K562 (cell line): ENCODE results near the gene SHC1. TPM values are rescaled to one million over a fixed set of nuclear protein-coding genes. Genes with fewer than 3 reads are reported as not detected.
A peak's percentile ranks its signal among the peaks of the same experiment; 100 is the strongest.

ENCODE experiments used
- CCAR2 ChIP-seq: fragments of 200-400 bp; formaldehyde crosslinking; IDR thresholded peaks from 2 replicates; pipeline ENCODE4 v1.6.1; 2017; ENCODE audit warnings: mild to moderate bottlenecking, low read depth, low read length
- HDAC2 ChIP-seq: fragments of 450-650 bp; IDR thresholded peaks from 2 replicates; pipeline ENCODE4 v1.6.1; 2016; ENCODE audit warnings: mild to moderate bottlenecking
- HNRNPL ChIP-seq: fragments of 200-400 bp; formaldehyde crosslinking; IDR thresholded peaks from 2 replicates; pipeline ENCODE4 v1.6.1; 2017; ENCODE audit warnings: low read depth, mild to moderate bottlenecking, low read length
- MTF1 ChIP-seq: fragments of 250-450 bp; sonication (Bioruptor Pico); IDR thresholded peaks from 2 replicates; pipeline ENCODE4 v1.9.0; 2021; ENCODE audit warnings: moderate library complexity, mild to moderate bottlenecking, inconsistent platforms, borderline replicate concordance
- MYC ChIP-seq, 2 experiments: fragments of 250-450 bp in 1 of 2; sonication (Bioruptor Pico) in 1 of 2; IDR thresholded peaks; 2 replicates each; pipeline versions ENCODE4 v1.5.1 to v1.6.1; 2012 to 2021; ENCODE audit warnings: low read depth in 2 of 2, borderline replicate concordance in 1 of 2, improper control_type of control experiment in 1 of 2, low read length in 1 of 2, mild to moderate bottlenecking in 1 of 2, moderate library complexity in 1 of 2
- NR1H2 ChIP-seq: sonication (generic); formaldehyde crosslinking; IDR thresholded peaks from 2 replicates; pipeline ENCODE4 v1.4.0; 2020; ENCODE audit warnings: mild to moderate bottlenecking, missing genetic modification reagents
- RAD21 ChIP-seq, 2 experiments: fragments of 250-450 bp in 1 of 2; fragments of 450-650 bp in 1 of 2; sonication (Bioruptor Pico) in 1 of 2; formaldehyde crosslinking in 1 of 2; IDR thresholded peaks in 1 of 2; conservative IDR thresholded peaks in 1 of 2; 2 replicates each; pipeline versions ENCODE4 v1.4.0 to v1.8.0; 2020 to 2022; ENCODE audit warnings: mild to moderate bottlenecking in 2 of 2, moderate library complexity in 1 of 2
- SRSF3 ChIP-seq: fragments of 200-400 bp; formaldehyde crosslinking; IDR thresholded peaks from 2 replicates; pipeline ENCODE4 v1.6.1; 2016; ENCODE audit warnings: mild to moderate bottlenecking, low read length, moderate library complexity; ENCODE audit not compliant: insufficient read depth
- TRIM24 ChIP-seq, 2 experiments: fragments of 450-650 bp; IDR thresholded peaks; 2 replicates each; pipeline ENCODE4 v1.6.1; 2016
- XRCC4 ChIP-seq: IDR thresholded peaks from one replicate; pipeline ENCODE4 v1.6.1; 2011; ENCODE audit not compliant: insufficient read depth, insufficient read length; ENCODE audit errors: extremely low read depth
- YBX1 ChIP-seq: fragments of 450-650 bp; IDR thresholded peaks from 2 replicates; pipeline ENCODE4 v1.7.1; 2016; ENCODE audit warnings: mild to moderate bottlenecking
- ZNF133 ChIP-seq: fragments of 250-450 bp; sonication (Bioruptor Pico); IDR thresholded peaks from 2 replicates; pipeline ENCODE4 v1.4.0; 2020; ENCODE audit warnings: mild to moderate bottlenecking
- ZNF217 ChIP-seq: sonication (generic); formaldehyde crosslinking; IDR thresholded peaks from 2 replicates; pipeline ENCODE4 v1.8.0; 2022; ENCODE audit warnings: mild to moderate bottlenecking, missing genetic modification reagents
- ZNF766 ChIP-seq: fragments of 200-800 bp; sonication (Bioruptor generic); conservative IDR thresholded peaks from 2 replicates; pipeline ENCODE4 v1.6.1; 2016; ENCODE audit warnings: missing genetic modification characterization, missing compliant biosample characterization
- polyA plus RNA-seq, 8 experiments: library from polyadenylated mRNA; depleted of rRNA in 4 of 8; stranded (reverse) in 5 of 8; unstranded in 3 of 8; fragments of >200 nt; fragmentation: Nextera tagmentation in 2 of 8; fragmentation: Illumina TruSeq in 1 of 8; extraction: Ambion mirVana in 2 of 8; extraction: Trizol in 1 of 8; gene quantifications; 2 replicates each; pipeline versions ENCODE4 v1.2.1 to v1.2.3, GENCODE V29; 2011 to 2014; ENCODE audit warnings: inconsistent platforms in 1 of 8, missing spikeins in 1 of 8
- total RNA-seq, 7 experiments: library from RNA; depleted of rRNA in 6 of 7; stranded (reverse); fragments of >200 nt in 6 of 7; fragmentation: Illumina TruSeq in 2 of 7; extraction: Trizol in 2 of 7; gene quantifications; 2 replicates each; pipeline versions ENCODE4 v1.2.1 to v1.2.3, GENCODE V29; 2011 to 2021; ENCODE audit warnings: low replicate concordance in 1 of 7
- TF ChIP-seq, protein P1 (sequence below): IDR thresholded peaks from 2 replicates; pipeline ENCODE4 v1.6.1; 2011; ENCODE audit not compliant: insufficient read length; ENCODE audit errors: extremely low read depth
- TF ChIP-seq, protein P2 (sequence below): sonication (generic); formaldehyde crosslinking; IDR thresholded peaks from 2 replicates; pipeline ENCODE4 v1.8.0; 2022; ENCODE audit warnings: mild to moderate bottlenecking, missing genetic modification reagents
- TF ChIP-seq, protein P3 (sequence below): sonication (generic); formaldehyde crosslinking; IDR thresholded peaks from 2 replicates; pipeline ENCODE4 v1.8.1; 2023; ENCODE audit warnings: mild to moderate bottlenecking, missing genetic modification reagents, moderate library complexity
- TF ChIP-seq, protein P4 (sequence below): sonication (generic); formaldehyde crosslinking; IDR thresholded peaks from 2 replicates; pipeline ENCODE4 v1.8.1; 2023; ENCODE audit warnings: mild to moderate bottlenecking, missing genetic modification reagents

The SHC1 gene
- total and polyA plus RNA-seq, 9 of the 15 experiments (the other 6 are each of a cell fraction or from before 2014, with no cell fraction given) = 4.1 to 113 (median 51.9) TPM

DNA sequence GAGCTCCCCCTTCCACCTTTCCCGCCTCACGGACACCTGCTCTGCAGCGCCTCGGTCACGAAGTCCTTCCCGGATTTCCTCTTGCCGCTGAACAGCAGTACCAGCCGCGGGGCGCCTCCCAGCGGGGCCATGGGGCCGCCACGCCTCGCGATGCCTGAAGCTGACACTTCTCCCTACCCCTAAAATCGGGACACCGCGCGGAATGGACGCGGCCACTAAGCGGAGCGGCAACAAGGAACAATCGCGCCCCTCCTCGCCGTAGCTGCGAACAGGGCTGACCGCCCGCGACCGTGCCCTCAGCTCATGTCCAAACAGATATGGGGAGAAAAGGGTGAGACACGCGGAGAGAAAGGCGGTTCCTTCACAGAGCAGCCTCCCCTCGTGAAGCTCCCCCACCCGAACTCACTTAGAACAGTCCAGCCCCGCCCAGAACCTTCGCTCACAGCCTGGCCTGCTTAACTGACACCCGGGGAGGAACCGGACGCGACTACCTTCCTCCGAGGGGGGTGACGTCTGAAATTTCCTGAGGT, 33.9 kb downstream of the SHC1 start, which contains the start of gene PMVK (continued):
- TF ChIP-seq RAD21 (CRISPR knock-in tag; conservative IDR thresholded peaks at IDR 0.05 in 1 of 2, IDR thresholded peaks at IDR 0.05 in 1 of 2) = peak; percentile 52 to 75
- no peak for TF ChIP-seq HNRNPL
- TF ChIP-seq ZNF217 (CRISPR knock-in tag) = no peak
- TF ChIP-seq ZNF766 (CRISPR knock-in tag) = no peak
- no peak for TF ChIP-seq MTF1 (CRISPR knock-in tag)
- TF ChIP-seq, protein P1, sequence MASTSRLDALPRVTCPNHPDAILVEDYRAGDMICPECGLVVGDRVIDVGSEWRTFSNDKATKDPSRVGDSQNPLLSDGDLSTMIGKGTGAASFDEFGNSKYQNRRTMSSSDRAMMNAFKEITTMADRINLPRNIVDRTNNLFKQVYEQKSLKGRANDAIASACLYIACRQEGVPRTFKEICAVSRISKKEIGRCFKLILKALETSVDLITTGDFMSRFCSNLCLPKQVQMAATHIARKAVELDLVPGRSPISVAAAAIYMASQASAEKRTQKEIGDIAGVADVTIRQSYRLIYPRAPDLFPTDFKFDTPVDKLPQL = no peak
- peak; percentile 25 to 51; a peak in 1 of 4 replicates for TF ChIP-seq TRIM24 (IDR thresholded peaks at IDR 0.05)
- TF ChIP-seq, protein P2, sequence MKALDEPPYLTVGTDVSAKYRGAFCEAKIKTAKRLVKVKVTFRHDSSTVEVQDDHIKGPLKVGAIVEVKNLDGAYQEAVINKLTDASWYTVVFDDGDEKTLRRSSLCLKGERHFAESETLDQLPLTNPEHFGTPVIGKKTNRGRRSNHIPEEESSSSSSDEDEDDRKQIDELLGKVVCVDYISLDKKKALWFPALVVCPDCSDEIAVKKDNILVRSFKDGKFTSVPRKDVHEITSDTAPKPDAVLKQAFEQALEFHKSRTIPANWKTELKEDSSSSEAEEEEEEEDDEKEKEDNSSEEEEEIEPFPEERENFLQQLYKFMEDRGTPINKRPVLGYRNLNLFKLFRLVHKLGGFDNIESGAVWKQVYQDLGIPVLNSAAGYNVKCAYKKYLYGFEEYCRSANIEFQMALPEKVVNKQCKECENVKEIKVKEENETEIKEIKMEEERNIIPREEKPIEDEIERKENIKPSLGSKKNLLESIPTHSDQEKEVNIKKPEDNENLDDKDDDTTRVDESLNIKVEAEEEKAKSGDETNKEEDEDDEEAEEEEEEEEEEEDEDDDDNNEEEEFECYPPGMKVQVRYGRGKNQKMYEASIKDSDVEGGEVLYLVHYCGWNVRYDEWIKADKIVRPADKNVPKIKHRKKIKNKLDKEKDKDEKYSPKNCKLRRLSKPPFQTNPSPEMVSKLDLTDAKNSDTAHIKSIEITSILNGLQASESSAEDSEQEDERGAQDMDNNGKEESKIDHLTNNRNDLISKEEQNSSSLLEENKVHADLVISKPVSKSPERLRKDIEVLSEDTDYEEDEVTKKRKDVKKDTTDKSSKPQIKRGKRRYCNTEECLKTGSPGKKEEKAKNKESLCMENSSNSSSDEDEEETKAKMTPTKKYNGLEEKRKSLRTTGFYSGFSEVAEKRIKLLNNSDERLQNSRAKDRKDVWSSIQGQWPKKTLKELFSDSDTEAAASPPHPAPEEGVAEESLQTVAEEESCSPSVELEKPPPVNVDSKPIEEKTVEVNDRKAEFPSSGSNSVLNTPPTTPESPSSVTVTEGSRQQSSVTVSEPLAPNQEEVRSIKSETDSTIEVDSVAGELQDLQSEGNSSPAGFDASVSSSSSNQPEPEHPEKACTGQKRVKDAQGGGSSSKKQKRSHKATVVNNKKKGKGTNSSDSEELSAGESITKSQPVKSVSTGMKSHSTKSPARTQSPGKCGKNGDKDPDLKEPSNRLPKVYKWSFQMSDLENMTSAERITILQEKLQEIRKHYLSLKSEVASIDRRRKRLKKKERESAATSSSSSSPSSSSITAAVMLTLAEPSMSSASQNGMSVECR (CRISPR knock-in tag) = peak; percentile 83; the same call in 1 of the 2 replicates
- no peak for TF ChIP-seq CCAR2
- TF ChIP-seq ZNF133 (CRISPR knock-in tag) = no peak
- TF ChIP-seq XRCC4 = no peak
- peak; percentile 93 for TF ChIP-seq MYC (IDR thresholded peaks at IDR 0.05; ENCODE audit: low read depth, low read length)
- TF ChIP-seq MYC (CRISPR knock-in tag; IDR thresholded peaks at IDR 0.05; ENCODE audit: borderline replicate concordance, low read depth) = peak; percentile 73; the same call in 1 of the 2 replicates
- TF ChIP-seq, protein P3, sequence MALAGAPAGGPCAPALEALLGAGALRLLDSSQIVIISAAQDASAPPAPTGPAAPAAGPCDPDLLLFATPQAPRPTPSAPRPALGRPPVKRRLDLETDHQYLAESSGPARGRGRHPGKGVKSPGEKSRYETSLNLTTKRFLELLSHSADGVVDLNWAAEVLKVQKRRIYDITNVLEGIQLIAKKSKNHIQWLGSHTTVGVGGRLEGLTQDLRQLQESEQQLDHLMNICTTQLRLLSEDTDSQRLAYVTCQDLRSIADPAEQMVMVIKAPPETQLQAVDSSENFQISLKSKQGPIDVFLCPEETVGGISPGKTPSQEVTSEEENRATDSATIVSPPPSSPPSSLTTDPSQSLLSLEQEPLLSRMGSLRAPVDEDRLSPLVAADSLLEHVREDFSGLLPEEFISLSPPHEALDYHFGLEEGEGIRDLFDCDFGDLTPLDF (CRISPR knock-in tag) = peak; percentile 76
- TF ChIP-seq NR1H2 = peak; percentile 86; the same call in 1 of the 2 replicates
- TF ChIP-seq, protein P4, sequence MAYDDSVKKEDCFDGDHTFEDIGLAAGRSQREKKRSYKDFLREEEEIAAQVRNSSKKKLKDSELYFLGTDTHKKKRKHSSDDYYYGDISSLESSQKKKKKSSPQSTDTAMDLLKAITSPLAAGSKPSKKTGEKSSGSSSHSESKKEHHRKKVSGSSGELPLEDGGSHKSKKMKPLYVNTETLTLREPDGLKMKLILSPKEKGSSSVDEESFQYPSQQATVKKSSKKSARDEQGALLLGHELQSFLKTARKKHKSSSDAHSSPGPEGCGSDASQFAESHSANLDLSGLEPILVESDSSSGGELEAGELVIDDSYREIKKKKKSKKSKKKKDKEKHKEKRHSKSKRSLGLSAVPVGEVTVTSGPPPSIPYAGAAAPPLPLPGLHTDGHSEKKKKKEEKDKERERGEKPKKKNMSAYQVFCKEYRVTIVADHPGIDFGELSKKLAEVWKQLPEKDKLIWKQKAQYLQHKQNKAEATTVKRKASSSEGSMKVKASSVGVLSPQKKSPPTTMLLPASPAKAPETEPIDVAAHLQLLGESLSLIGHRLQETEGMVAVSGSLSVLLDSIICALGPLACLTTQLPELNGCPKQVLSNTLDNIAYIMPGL = peak; percentile 62; the same call in 1 of the 2 replicates
- peak; percentile 98 for TF ChIP-seq HDAC2
- no peak for TF ChIP-seq YBX1
- TF ChIP-seq SRSF3 = no peak
